Ectodermal cell (in vitro differentiated cells): ENCODE results near the gene VAV2. TPM values are rescaled to one million over a fixed set of nuclear protein-coding genes. Genes with fewer than 3 reads are reported as not detected.

Source experiments
- H3K27ac ChIP-seq: 2 replicates; pipeline ENCODE4 v1.7.0; 2013; ENCODE audit warnings: mild to moderate bottlenecking, low read depth, low read length; ENCODE audit not compliant: insufficient read depth, poor library complexity, severe bottlenecking
- H3K27me3 ChIP-seq: 2 replicates; pipeline ENCODE4 v1.7.0; 2013; ENCODE audit warnings: mild to moderate bottlenecking, low read length; ENCODE audit not compliant: insufficient read depth, control insufficient read depth, poor library complexity, severe bottlenecking
- H3K36me3 ChIP-seq: one replicate; pipeline ENCODE4 v1.7.0; 2013; ENCODE audit warnings: low read length; ENCODE audit not compliant: control insufficient read depth, insufficient read depth
- H3K4me1 ChIP-seq: one replicate; pipeline ENCODE4 v1.7.0; 2013; ENCODE audit warnings: low read length; ENCODE audit not compliant: control insufficient read depth, insufficient read depth
- H3K4me3 ChIP-seq: 2 replicates; pipeline ENCODE4 v1.7.0; 2013; ENCODE audit warnings: low read depth, low read length, control low read depth; ENCODE audit not compliant: insufficient read depth
- H3K9me3 ChIP-seq: 2 replicates; pipeline ENCODE4 v1.7.0; 2013; ENCODE audit warnings: mild to moderate bottlenecking, low read length, moderate library complexity; ENCODE audit not compliant: control insufficient read depth
- WGBS, 2 experiments: methylation state at CpG; one replicate each; pipeline ENCODE4 v1.1.7; 2013; ENCODE audit warnings: missing lambda C conversion rate in 2 of 2; 5-methylcytosine and 5-hydroxymethylcytosine counted together
- polyA plus RNA-seq, 4 experiments: library from polyadenylated mRNA; stranded (reverse); fragments of 50-300 nt; gene quantifications; one replicate each; pipeline ENCODE4 v1.2.3, GENCODE V29; 2013

VAV2 gene, protein sequence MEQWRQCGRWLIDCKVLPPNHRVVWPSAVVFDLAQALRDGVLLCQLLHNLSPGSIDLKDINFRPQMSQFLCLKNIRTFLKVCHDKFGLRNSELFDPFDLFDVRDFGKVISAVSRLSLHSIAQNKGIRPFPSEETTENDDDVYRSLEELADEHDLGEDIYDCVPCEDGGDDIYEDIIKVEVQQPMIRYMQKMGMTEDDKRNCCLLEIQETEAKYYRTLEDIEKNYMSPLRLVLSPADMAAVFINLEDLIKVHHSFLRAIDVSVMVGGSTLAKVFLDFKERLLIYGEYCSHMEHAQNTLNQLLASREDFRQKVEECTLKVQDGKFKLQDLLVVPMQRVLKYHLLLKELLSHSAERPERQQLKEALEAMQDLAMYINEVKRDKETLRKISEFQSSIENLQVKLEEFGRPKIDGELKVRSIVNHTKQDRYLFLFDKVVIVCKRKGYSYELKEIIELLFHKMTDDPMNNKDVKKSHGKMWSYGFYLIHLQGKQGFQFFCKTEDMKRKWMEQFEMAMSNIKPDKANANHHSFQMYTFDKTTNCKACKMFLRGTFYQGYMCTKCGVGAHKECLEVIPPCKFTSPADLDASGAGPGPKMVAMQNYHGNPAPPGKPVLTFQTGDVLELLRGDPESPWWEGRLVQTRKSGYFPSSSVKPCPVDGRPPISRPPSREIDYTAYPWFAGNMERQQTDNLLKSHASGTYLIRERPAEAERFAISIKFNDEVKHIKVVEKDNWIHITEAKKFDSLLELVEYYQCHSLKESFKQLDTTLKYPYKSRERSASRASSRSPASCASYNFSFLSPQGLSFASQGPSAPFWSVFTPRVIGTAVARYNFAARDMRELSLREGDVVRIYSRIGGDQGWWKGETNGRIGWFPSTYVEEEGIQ
- 31.2 TPM for polyA plus RNA-seq (2013, experiment 1 of 4)
- polyA plus RNA-seq (2013, experiment 2 of 4): 33.5 TPM
- polyA plus RNA-seq (2013, experiment 3 of 4): 22.5 TPM
- polyA plus RNA-seq (2013, experiment 4 of 4): 26.0 TPM

DNA sequence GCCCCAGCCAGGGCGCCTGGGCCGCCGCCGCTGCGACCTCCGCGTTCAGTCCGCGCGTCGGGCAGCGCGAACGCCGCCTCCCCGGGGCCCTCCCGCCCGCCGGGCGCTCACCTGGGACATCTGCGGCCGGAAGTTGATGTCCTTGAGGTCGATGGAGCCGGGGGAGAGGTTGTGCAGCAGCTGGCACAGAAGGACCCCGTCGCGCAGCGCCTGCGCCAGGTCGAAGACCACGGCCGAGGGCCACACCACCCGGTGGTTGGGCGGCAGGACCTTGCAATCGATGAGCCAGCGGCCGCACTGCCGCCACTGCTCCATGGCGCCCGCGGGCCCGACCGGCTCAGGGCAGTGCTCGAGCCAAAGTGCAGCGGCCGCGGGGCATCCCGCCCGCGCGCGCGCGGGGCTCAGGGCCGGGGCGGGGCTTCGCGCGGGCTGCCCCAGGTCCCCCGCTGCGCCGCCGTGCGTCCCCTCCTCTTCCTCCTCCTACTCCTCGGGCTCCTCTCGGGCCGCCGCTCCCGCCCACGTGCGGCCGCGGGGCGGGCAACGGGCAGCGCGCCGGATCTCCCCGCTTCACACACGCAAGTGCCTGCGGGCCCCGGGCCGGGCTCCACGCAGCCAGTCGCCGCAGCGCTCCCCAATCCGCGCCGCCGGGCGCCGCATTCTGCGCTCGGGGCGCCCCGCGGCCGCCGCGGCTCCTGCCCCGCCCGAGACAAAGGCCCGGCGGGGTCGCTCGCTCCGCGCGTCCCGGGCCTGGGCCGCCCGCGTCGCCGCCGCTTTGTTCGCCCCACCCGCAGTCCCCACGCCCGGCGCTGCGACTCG is at the start of gene VAV2:
VAV2 (minus strand) TSS at position 361 of the 816 bp plus-strand sequence; CDS start at position 315, 46 bp downstream.
- H3K4me3 ChIP-seq: peak within 1 kb of the TSS; percentile 80
- H3K4me1 ChIP-seq: peaks cover 17% of the 10 kb centered on the region
- WGBS, 2 experiments: 0% methylated on average over 124 of the region's 124 CpGs
- no peaks in the 10 kb centered on the region for H3K36me3 ChIP-seq
- H3K27me3 ChIP-seq: no peaks in the 10 kb centered on the region
- H3K9me3 ChIP-seq: no peaks in the 10 kb centered on the region
- H3K27ac ChIP-seq: peak within 1 kb of the TSS; percentile 38

DNA sequence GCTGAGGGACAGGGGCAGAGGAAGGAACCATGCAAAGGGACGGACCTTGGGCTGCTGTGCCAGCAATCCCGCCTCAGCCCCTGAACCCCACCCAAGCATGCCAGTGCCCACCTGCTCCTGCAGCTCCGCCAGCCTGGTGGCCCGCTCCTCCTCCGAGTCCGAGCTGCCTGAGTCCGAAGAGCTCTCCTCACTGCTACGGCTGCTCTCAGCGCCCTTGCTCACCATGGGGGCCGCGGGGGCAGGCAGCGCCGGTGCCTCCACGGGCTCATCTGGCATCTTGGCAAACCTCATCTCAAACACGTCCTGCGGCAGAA is 49.5 kb upstream of the VAV2 start:
- Histone ChIP-seq H3K9me3 (no peaks in the 10 kb centered on the region), H3K27me3 (no peaks in the 10 kb centered on the region), H3K4me3 (no peak overlapping the region), H3K27ac (no peak overlapping the region), H3K4me1 (no peaks in the 10 kb centered on the region), H3K36me3 (peaks cover 54% of the 10 kb centered on the region)
- 96 to 98% methylated on average over 16 of the region's 16 CpGs for WGBS, 2 experiments

DNA sequence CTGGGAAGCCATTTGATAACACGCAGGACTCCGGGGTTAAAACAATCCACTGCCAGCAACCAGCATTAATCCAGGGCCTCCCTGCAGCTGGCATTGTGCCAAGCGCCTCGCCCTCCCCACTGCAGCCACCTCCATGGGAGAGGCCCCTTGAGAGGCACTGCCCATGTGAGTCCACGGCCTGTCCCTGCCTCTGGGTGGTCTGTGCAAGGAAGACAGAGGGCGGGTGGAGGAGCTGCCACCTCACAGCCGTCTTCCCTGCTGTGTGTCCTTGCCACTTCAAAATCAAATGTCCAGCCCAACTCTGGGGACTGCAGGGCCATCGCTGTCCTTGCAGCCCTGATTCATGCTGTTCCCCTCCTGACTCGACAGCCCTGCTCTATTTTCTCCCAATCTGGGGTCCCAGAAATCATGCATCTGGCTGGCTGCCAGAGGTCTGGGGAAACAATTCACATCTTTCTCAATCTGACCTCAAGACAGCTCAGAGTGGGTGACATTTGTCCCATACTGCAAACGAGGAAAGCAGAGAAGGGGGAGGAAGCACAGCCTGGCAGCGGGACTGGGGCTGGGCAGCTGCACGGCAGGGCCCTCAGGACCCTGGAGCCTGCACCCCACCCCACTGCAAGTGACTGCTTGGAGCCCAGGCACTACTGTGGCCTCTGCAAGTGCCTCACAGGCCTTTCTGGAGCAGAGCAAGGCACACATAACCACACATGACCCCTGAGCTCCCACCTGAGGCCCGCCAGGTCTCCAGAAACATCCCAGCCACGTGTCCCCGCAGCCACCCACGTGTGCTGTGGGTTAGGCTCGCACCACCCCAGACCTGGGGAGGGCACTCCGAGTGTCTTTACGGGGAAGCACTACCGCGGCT is 48.9 kb upstream of the VAV2 start:
- 94% methylated on average over 21 of the region's 21 CpGs for WGBS, 2 experiments
- H3K27ac ChIP-seq: no peak overlapping the region
- no peaks in the 10 kb centered on the region for H3K4me1 ChIP-seq
- peaks cover 56% of the 10 kb centered on the region for H3K36me3 ChIP-seq
- H3K27me3 ChIP-seq: no peaks in the 10 kb centered on the region
- H3K9me3 ChIP-seq: no peaks in the 10 kb centered on the region
- no peak overlapping the region for H3K4me3 ChIP-seq

DNA sequence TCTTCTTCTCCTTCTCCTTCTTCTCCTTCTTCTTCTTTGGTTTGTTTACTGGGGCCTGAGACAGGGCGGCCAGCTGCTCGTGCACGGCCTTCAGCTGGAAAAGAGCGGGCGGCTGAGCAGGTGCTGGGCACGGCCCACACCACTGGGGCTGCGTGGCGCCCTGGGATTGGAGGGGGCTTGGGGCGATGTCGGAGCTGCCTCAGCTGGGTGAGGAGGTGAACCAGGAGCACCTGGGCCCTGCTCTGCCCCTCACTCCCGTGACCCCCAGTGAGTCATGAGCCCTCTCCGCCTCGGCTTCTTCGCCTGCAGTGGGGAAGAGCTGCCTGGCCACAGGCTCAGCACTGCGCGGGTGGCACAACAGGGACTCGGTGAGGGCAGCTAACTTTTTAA is 48.0 kb upstream of the VAV2 start:
- peaks cover 59% of the 10 kb centered on the region for H3K36me3 ChIP-seq
- 96 to 97% methylated on average over 17 of the region's 17 CpGs for WGBS, 2 experiments
- no peaks in the 10 kb centered on the region for H3K9me3 ChIP-seq
- no peaks in the 10 kb centered on the region for H3K4me1 ChIP-seq
- H3K4me3 ChIP-seq: no peak overlapping the region
- no peaks in the 10 kb centered on the region for H3K27me3 ChIP-seq
- no peak overlapping the region for H3K27ac ChIP-seq

DNA sequence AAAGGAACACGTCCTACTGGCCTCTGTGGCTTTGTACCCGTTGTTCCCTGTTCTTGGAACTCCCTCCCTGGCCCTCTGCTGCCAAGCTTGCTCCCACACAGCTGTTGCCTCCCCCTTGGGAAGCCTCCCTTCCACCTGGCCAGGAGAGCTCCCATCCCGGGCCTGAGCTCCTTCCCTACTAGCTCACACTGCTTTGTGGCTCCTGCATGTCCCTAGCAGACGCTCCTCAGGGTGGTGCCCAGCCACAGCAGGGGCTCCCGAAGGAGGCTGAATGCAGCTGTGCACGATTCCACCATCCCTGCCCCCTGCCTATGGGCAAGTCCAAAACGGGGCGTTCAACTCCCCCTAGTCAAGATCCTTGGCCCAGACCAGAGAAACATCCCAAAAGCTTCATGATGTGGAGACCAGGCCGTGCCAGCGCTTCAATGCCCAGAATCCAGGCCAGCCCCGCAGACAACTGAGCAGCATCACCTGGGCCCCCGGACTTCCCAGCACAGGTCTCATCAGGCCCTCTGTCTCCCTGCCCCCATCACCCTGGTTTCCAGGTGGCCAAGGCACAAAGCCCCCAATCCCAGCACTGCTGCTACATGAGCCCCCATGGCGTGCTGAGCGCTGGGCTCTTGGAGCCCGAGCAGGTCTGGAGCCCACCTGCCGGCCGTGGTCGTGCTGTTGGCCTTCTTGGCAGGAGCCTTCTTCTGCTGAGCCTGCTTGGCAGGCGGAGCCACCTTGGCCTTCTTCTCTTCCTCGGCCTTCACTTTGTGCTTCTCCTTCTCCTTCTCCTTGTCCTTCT is 47.5 kb upstream of the VAV2 start:
- no peak overlapping the region for H3K4me3 ChIP-seq
- H3K4me1 ChIP-seq: no peaks in the 10 kb centered on the region
- no peaks in the 10 kb centered on the region for H3K9me3 ChIP-seq
- WGBS, 2 experiments: 95% methylated on average over 20 of the region's 20 CpGs
- no peaks in the 10 kb centered on the region for H3K27me3 ChIP-seq
- H3K27ac ChIP-seq: no peak overlapping the region
- H3K36me3 ChIP-seq: peaks cover 59% of the 10 kb centered on the region

- Histone ChIP-seq H3K9me3 (no peaks in the 10 kb centered on the region), H3K36me3 (peaks cover 65% of the 10 kb centered on the region), H3K4me3 (no peak overlapping the region), H3K27me3 (no peaks in the 10 kb centered on the region), H3K4me1 (no peaks in the 10 kb centered on the region), H3K27ac (no peak overlapping the region)
- 91 to 92% methylated on average over 2 of the region's 2 CpGs for whole genome bisulfite sequencing, 2 experiments
These were observed 45.5 kb upstream of the VAV2 start for GRCh38 chr9:134037641-134038040.

- Histone ChIP-seq H3K4me3 (no peak overlapping the region), H3K27me3 (no peaks in the 10 kb centered on the region), H3K27ac (no peak overlapping the region), H3K9me3 (no peaks in the 10 kb centered on the region), H3K36me3 (peaks cover 58% of the 10 kb centered on the region), H3K4me1 (no peaks in the 10 kb centered on the region)
- WGBS, 2 experiments: 97% methylated on average over 16 of the region's 16 CpGs
These were observed 44.0 kb upstream of the VAV2 start for GRCh38 chr9:134036130-134036529.

DNA sequence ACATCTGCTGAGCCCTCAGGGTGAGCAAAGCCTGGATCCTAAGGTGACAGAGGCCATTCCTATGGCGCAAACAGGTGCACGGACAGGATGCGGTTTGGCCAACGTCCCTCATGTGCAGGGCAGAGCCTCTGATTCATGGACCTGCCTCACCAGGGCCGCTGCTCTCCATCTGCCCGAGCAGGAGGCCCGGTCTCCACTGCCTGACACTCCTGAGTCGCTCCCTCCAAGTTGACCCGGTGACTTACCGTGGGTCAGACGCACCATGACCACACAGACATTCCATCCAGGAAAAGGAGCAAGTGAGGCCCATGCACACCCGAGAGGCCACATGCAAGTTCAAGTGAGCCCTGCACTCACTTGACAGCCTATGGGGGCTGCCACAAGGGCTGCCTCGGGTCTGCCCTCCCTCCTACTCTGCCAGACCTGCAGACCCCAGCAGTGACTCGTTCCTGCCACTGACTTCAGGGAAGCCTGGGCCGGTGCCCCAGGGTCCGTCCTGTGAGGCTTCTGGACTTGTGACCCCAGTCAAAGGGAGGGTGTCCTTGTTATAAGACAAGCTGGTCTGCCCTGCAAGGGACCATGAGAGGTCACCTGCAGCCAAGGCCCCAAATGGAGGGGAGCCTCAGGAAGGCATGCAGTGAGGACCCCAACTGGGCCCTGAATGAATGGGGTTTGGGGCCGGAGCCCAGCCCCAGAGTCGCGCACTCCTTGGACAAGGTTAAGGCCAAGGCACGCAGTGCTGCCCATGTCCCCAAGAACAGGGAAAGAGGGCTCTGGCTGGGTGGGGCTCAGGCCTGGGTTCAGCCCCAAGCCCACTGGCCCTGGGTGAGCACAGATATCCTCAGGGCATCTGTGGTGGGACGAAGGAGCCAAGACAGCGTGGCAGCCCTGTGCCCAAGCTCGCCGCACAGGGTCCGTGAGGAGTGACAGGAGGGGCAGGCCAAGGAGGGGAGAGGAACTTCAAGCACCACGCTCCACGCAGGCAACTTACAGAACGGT is 43.2 kb upstream of the VAV2 start:
- WGBS, 2 experiments: 96 to 97% methylated on average over 28 of the region's 28 CpGs
- peaks cover 52% of the 10 kb centered on the region for H3K36me3 ChIP-seq
- no peak overlapping the region for H3K4me3 ChIP-seq

More for the DNA sequence above, 43.2 kb upstream of the VAV2 start:
- Histone ChIP-seq H3K4me1 (no peaks in the 10 kb centered on the region), H3K9me3 (no peaks in the 10 kb centered on the region), H3K27ac (no peak overlapping the region), H3K27me3 (no peaks in the 10 kb centered on the region)
